GM18907 (cell line): ENCODE results near the gene SPATA7.

Source experiments
- ATAC-seq: cut with Tn5 transposase; IDR thresholded peaks from one replicate; pipeline ENCODE4 v1.9.1; 2021; ENCODE audit warnings: mild to moderate bottlenecking, moderate library complexity; ENCODE audit not compliant: unreplicated experiment

The SPATA7 gene

GRCh38 chr14:88411039-88411438, 25.6 kb downstream of the SPATA7 start:
- no peak for ATAC-seq

- ATAC-seq, result no peak
Measured at GRCh38 chr14:88417594-88417993, 32.1 kb downstream of the SPATA7 start.

GRCh38 chr14:88420187-88420586, 34.7 kb downstream of the SPATA7 start:
- no peak for ATAC-seq

- ATAC-seq, result no peak
Measured at GRCh38 chr14:88421286-88421685, 35.8 kb downstream of the SPATA7 start.

- no peak for ATAC-seq
Measured at GRCh38 chr14:88422047-88422446, 36.6 kb downstream of the SPATA7 start.

- ATAC-seq, result no peak
Measured at GRCh38 chr14:88422919-88423650, 37.6 kb downstream of the SPATA7 start.

- ATAC-seq, result no peak
Measured at GRCh38 chr14:88424573-88424972, 39.1 kb downstream of the SPATA7 start.

GRCh38 chr14:88426271-88426670, 40.8 kb downstream of the SPATA7 start:
- ATAC-seq, result no peak

- no peak for ATAC-seq
Measured at GRCh38 chr14:88430976-88431375, 45.5 kb downstream of the SPATA7 start.

GRCh38 chr14:88437658-88438057, 52.2 kb downstream of the SPATA7 start:
- ATAC-seq, result no peak

GRCh38 chr14:88439088-88439487, 53.6 kb downstream of the SPATA7 start:
- ATAC-seq, result no peak

GRCh38 chr14:88452231-88452630, 66.8 kb downstream of the SPATA7 start:
- ATAC-seq, result no peak

- no peak for ATAC-seq
Measured at GRCh38 chr14:88454886-88455285, 69.4 kb downstream of the SPATA7 start.

- no peak for ATAC-seq
Measured at GRCh38 chr14:88463318-88463717, 77.9 kb downstream of the SPATA7 start.

GRCh38 chr14:88468406-88468805, 82.9 kb downstream of the SPATA7 start:
- ATAC-seq, result no peak

- ATAC-seq, result no peak
Measured at GRCh38 chr14:88470542-88471440, 85.3 kb downstream of the SPATA7 start.

GRCh38 chr14:88473791-88474190, 88.3 kb downstream of the SPATA7 start:
- ATAC-seq, result no peak

GRCh38 chr14:88476214-88476774, 90.8 kb downstream of the SPATA7 start:
- no peak for ATAC-seq

GRCh38 chr14:88476825-88477224, 91.4 kb downstream of the SPATA7 start:
- ATAC-seq, result no peak

GRCh38 chr14:88477513-88478250, 92.2 kb downstream of the SPATA7 start:
- no peak for ATAC-seq

GRCh38 chr14:88478931-88479330, 93.5 kb downstream of the SPATA7 start:
- no peak for ATAC-seq
